Type B pancreatic cell (in vitro differentiated cells): ENCODE data around the gene MYCBPAP. TPM values are rescaled to one million over a fixed set of nuclear protein-coding genes. Genes with fewer than 3 reads are reported as not detected.

Experiments
- DNase-seq: peaks from one replicate; pipeline ENCODE4 v3.0.0; 2021; ENCODE audit warnings: mixed read lengths; ENCODE audit not compliant: unreplicated experiment; ENCODE audit errors: extremely low spot score
- H3K27ac Mint-ChIP-seq: 2 replicates; pipeline ENCODE4 v1.8.0; 2021; ENCODE audit warnings: mild to moderate bottlenecking, mixed read lengths
- H3K27me3 Mint-ChIP-seq: 2 replicates; pipeline ENCODE4 v1.8.0; 2021; ENCODE audit warnings: mixed read lengths
- H3K36me3 Mint-ChIP-seq: 2 replicates; pipeline ENCODE4 v1.8.0; 2021; ENCODE audit warnings: mixed read lengths
- H3K4me1 Mint-ChIP-seq: one replicate; pipeline ENCODE4 v1.8.0; 2021; ENCODE audit warnings: mixed read lengths; ENCODE audit not compliant: unreplicated experiment
- H3K4me3 Mint-ChIP-seq: 2 replicates; pipeline ENCODE4 v1.8.0; 2021; ENCODE audit warnings: mild to moderate bottlenecking, mixed read lengths
- H3K9me3 Mint-ChIP-seq: 2 replicates; pipeline ENCODE4 v1.8.0; 2021; ENCODE audit warnings: mixed read lengths
- CTCF ChIP-seq: fragments of 200-600 bp; sonication (generic); conservative IDR thresholded peaks from 2 replicates; pipeline ENCODE4 v1.5.0; 2021; ENCODE audit warnings: antibody characterized with exemption, mild to moderate bottlenecking
- total RNA-seq: library from RNA; stranded (reverse); gene quantifications from 2 replicates; pipeline ENCODE4 v1.2.1, GENCODE V29; 2021; ENCODE audit warnings: low replicate concordance

Gene MYCBPAP
- total RNA-seq, 1 donor from 2014 or later, result 4.1 TPM

GRCh38 chr17:50478391-50479381 is 29.6 kb upstream of the MYCBPAP start, which contains the start of gene RSAD1:
Gene RSAD1, plus strand, starts transcription at chr17:50478860. Its CDS starts 25 bp downstream, at chr17:50478885.
- peaks cover 14% of the 10 kb centered on the region for H3K4me1 Mint-ChIP-seq
- peak within 1 kb of the TSS; percentile 91 for H3K4me3 Mint-ChIP-seq
- no peaks in the 10 kb centered on the region for H3K9me3 Mint-ChIP-seq
- H3K27me3 Mint-ChIP-seq, result peaks cover 10% of the 10 kb centered on the region
- peak; percentile 93 for DNase-seq
- H3K36me3 Mint-ChIP-seq, result peaks cover 4% of the 10 kb centered on the region
- H3K27ac Mint-ChIP-seq, result peak within 1 kb of the TSS; percentile 92
- peak; percentile 93 for TF ChIP-seq CTCF

- Mint-ChIP-seq H3K9me3 (no peaks in the 10 kb centered on the region), H3K4me3 (peak overlapping the region; percentile 91), H3K4me1 (peaks cover 14% of the 10 kb centered on the region), H3K27me3 (peaks cover 10% of the 10 kb centered on the region), H3K27ac (peak overlapping the region; percentile 81), H3K36me3 (peaks cover 4% of the 10 kb centered on the region)
- peak; percentile 76 for TF ChIP-seq CTCF
- DNase-seq, result peak; percentile 83
Measured at GRCh38 chr17:50479522-50480141, 28.6 kb upstream of the MYCBPAP start.

- H3K27me3 Mint-ChIP-seq, result peaks cover 10% of the 10 kb centered on the region
- no peak overlapping the region for H3K27ac Mint-ChIP-seq
- no peak for TF ChIP-seq CTCF
- H3K4me1 Mint-ChIP-seq, result peaks cover 14% of the 10 kb centered on the region
- H3K9me3 Mint-ChIP-seq, result no peaks in the 10 kb centered on the region
- peaks cover 4% of the 10 kb centered on the region for H3K36me3 Mint-ChIP-seq
- peak overlapping the region; percentile 91 for H3K4me3 Mint-ChIP-seq
- no peak for DNase-seq
Measured at GRCh38 chr17:50480142-50480764, 28.0 kb upstream of the MYCBPAP start.

- no peak for DNase-seq
- peaks cover 10% of the 10 kb centered on the region for H3K27me3 Mint-ChIP-seq
- peak overlapping the region; percentile 34 for H3K4me3 Mint-ChIP-seq
- no peak for TF ChIP-seq CTCF
- peaks cover 7% of the 10 kb centered on the region for H3K36me3 Mint-ChIP-seq
- no peaks in the 10 kb centered on the region for H3K9me3 Mint-ChIP-seq
- no peak overlapping the region for H3K27ac Mint-ChIP-seq
- H3K4me1 Mint-ChIP-seq, result peaks cover 14% of the 10 kb centered on the region
Measured at GRCh38 chr17:50480854-50481490, 27.3 kb upstream of the MYCBPAP start.

- no peak overlapping the region for H3K4me3 Mint-ChIP-seq
- no peaks in the 10 kb centered on the region for H3K9me3 Mint-ChIP-seq
- H3K27ac Mint-ChIP-seq, result no peak overlapping the region
- no peak for TF ChIP-seq CTCF
- H3K36me3 Mint-ChIP-seq, result peaks cover 7% of the 10 kb centered on the region
- DNase-seq, result no peak
- H3K4me1 Mint-ChIP-seq, result peaks cover 14% of the 10 kb centered on the region
- H3K27me3 Mint-ChIP-seq, result peaks cover 5% of the 10 kb centered on the region
Measured at GRCh38 chr17:50481648-50482047, 26.6 kb upstream of the MYCBPAP start.
